Body of pancreas (tissue), 4 donors: ENCODE measurements around the gene KLK6. TPM values are rescaled to one million over a fixed set of nuclear protein-coding genes. Genes with fewer than 3 reads are reported as not detected.

Experiments
- ATAC-seq: fragments of 150-250 bp; one replicate; pipeline ENCODE4 v1.9.1; 2016
- DNase-seq, 4 donors: peaks; one replicate each; pipeline ENCODE4 v3.0.0-alpha.2; 2019
- H3K27ac ChIP-seq, 4 donors: fragments of 200-600 bp; sonication (generic); 1 replicate in 3 of 4; 2 replicates in 1 of 4; pipeline versions ENCODE4 v1.5.1 to v1.6.1; 2016 to 2019; ENCODE audit warnings: mild to moderate bottlenecking in 1 of 4, mixed read lengths in 1 of 4, moderate library complexity in 1 of 4
- H3K27me3 ChIP-seq, 2 donors: fragments of 200-600 bp; sonication (generic); one replicate each; pipeline ENCODE4 v1.6.0; 2016; ENCODE audit warnings: mild to moderate bottlenecking in 1 of 2
- H3K36me3 ChIP-seq, 2 donors: fragments of 200-600 bp; sonication (generic); replicated peaks in 1 of 2; 2 replicates each; pipeline ENCODE4 v1.5.1; 2016; ENCODE audit warnings: low read depth in 2 of 2; ENCODE audit not compliant: insufficient read depth in 1 of 2
- H3K4me1 ChIP-seq: fragments of 200-600 bp; sonication (generic); one replicate; pipeline ENCODE4 v1.6.0; 2016
- H3K4me3 ChIP-seq, 2 donors: fragments of 200-600 bp; sonication (generic); 1 replicate in 1 of 2; 2 replicates in 1 of 2; pipeline ENCODE4 v1.5.1; 2016 to 2019
- H3K9me3 ChIP-seq, 3 donors: fragments of 200-600 bp; sonication (generic); 1 replicate in 2 of 3; 2 replicates in 1 of 3; pipeline ENCODE4 v1.5.1; 2016
- CTCF ChIP-seq, 7 experiments: fragments of 450-650 bp in 4 of 7; fragments of 200-600 bp in 3 of 7; sonication (generic) in 3 of 7; IDR thresholded peaks; one replicate each; pipeline ENCODE4 v1.5.1; 2016 to 2019; ENCODE audit warnings: antibody characterized with exemption in 7 of 7
- POLR2A ChIP-seq, 3 donors: fragments of 450-650 bp; IDR thresholded peaks; one replicate each; pipeline ENCODE4 v1.6.1; 2016; ENCODE audit warnings: antibody characterized with exemption in 3 of 3, mild to moderate bottlenecking in 2 of 3
- WGBS, 2 donors: methylation state at CpG; one replicate each; pipeline ENCODE4 v1.1.5; 2017; 5-methylcytosine and 5-hydroxymethylcytosine counted together
- intact Hi-C: fragments of 100-400 bp; cut with DNase I; formaldehyde crosslinking; loops from one replicate; pipeline ENCODE4 v1.15.1; 2023
- total RNA-seq, 2 donors: library from RNA; depleted of rRNA; stranded (reverse); fragments of >200 nt; gene quantifications; one replicate each; pipeline ENCODE4 v1.1.0, GENCODE V29; 2016

Gene KLK6
- total RNA-seq, 2 donors from 2014 or later: not detected

DNA sequence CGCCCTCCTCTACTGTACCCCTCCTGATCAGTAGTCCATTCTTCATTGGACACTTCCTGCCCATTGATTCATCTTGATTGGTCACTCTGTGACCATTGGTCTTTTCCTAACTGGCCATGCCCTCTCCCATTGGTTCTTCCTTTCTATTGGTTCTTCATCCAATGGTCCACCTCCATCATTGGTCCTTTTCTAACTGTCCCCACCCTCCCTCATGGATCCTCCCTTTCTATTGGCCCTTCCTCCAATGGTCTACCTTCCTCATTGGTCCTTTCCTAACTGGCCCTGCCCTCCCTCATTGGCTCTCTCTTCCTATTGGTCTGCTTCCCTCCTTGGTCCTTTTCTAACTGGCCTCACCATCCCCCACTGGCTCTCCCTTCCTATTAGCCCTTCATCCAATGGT is 7.1 kb downstream of the KLK6 start:
- no peaks in the 10 kb centered on the region for H3K27me3 ChIP-seq
- no peaks in the 10 kb centered on the region for H3K36me3 ChIP-seq
- H3K4me3 ChIP-seq: no peak overlapping the region
- DNase-seq (no peak), ATAC-seq (no peak)
- TF ChIP-seq CTCF (IDR thresholded peaks at IDR 0.05) (no peak), POLR2A (IDR thresholded peaks at IDR 0.05) (no peak)
- no peaks in the 10 kb centered on the region for H3K4me1 ChIP-seq
- no peak overlapping the region for H3K27ac ChIP-seq
- 67 to 73% methylated on average over 1 of the region's 1 CpG for WGBS, 2 donors
- no peaks in the 10 kb centered on the region for H3K9me3 ChIP-seq
- intact Hi-C loops: no loop called here

- no peak for DNase-seq
- no peaks in the 10 kb centered on the region for H3K9me3 ChIP-seq
- no peaks in the 10 kb centered on the region for H3K27me3 ChIP-seq
- H3K4me3 ChIP-seq: no peak overlapping the region
- ATAC-seq: no peak
- H3K36me3 ChIP-seq: no peaks in the 10 kb centered on the region
- TF ChIP-seq POLR2A (IDR thresholded peaks at IDR 0.05): no peak
- no peak for TF ChIP-seq CTCF (IDR thresholded peaks at IDR 0.05)
- intact Hi-C loops: no loop called here
- no peak overlapping the region for H3K27ac ChIP-seq
- no peaks in the 10 kb centered on the region for H3K4me1 ChIP-seq
- 41 to 50% methylated on average over 7 to 8 of the region's 9 CpGs for WGBS, 2 donors
These were observed 9.5 kb downstream of the KLK6 start for GRCh38 chr19:50959731-50960500.

GRCh38 chr19:50957587-50957986 is 11.8 kb downstream of the KLK6 start:
- 57 to 58% methylated on average over 8 of the region's 8 CpGs for WGBS, 2 donors
- no peaks in the 10 kb centered on the region for H3K36me3 ChIP-seq

GRCh38 chr19:50952910-50953309 is 16.5 kb downstream of the KLK6 start, which contains the start of gene KLK5:
Gene KLK5, minus strand, starts transcription at chr19:50953038. Its CDS starts 381 bp downstream, at chr19:50952657.
- intact Hi-C loops: no loop called here
- no peaks in the 10 kb centered on the region for H3K9me3 ChIP-seq
- no peaks in the 10 kb centered on the region for H3K36me3 ChIP-seq
- TF ChIP-seq CTCF (IDR thresholded peaks at IDR 0.05) (no peak), POLR2A (IDR thresholded peaks at IDR 0.05) (no peak)
- H3K4me1 ChIP-seq: no peaks in the 10 kb centered on the region
- H3K4me3 ChIP-seq: no peak within 1 kb of the TSS
- DNase-seq (no peak), ATAC-seq (no peak)
- H3K27ac ChIP-seq: no peak within 1 kb of the TSS
- H3K27me3 ChIP-seq: no peaks in the 10 kb centered on the region
- WGBS, 2 donors: 13 to 20% methylated on average over 1 to 7 of the region's 7 CpGs

More at GRCh38 chr19:50957587-50957986, 11.8 kb downstream of the KLK6 start:
- Histone ChIP-seq H3K4me1 (no peaks in the 10 kb centered on the region), H3K27me3 (no peaks in the 10 kb centered on the region), H3K9me3 (no peaks in the 10 kb centered on the region), H3K27ac (no peak overlapping the region), H3K4me3 (no peak overlapping the region)
- intact Hi-C loops: no loop called here
- ATAC-seq (no peak), DNase-seq (no peak)
- TF ChIP-seq POLR2A (IDR thresholded peaks at IDR 0.05) (no peak), CTCF (IDR thresholded peaks at IDR 0.05) (no peak)

- H3K9me3 ChIP-seq: no peaks in the 10 kb centered on the region
- 44 to 73% methylated on average over 18 to 19 of the region's 19 CpGs for WGBS, 2 donors
- H3K27ac ChIP-seq: no peak overlapping the region
- no peaks in the 10 kb centered on the region for H3K27me3 ChIP-seq
- no peak for TF ChIP-seq POLR2A (IDR thresholded peaks at IDR 0.05)
- TF ChIP-seq CTCF (IDR thresholded peaks at IDR 0.05): no peak
- no peaks in the 10 kb centered on the region for H3K36me3 ChIP-seq
- ATAC-seq: no peak
- DNase-seq: no peak
- no peaks in the 10 kb centered on the region for H3K4me1 ChIP-seq
- intact Hi-C loops: no loop called here
- no peak overlapping the region for H3K4me3 ChIP-seq
These were observed 19.5 kb downstream of the KLK6 start for GRCh38 chr19:50949861-50950260.
